Naive thymus-derived CD4-positive, alpha-beta T cell (primary cell): ENCODE results near the gene SRSF11. TPM values are rescaled to one million over a fixed set of nuclear protein-coding genes. Genes with fewer than 3 reads are reported as not detected.

Experiments
- ATAC-seq: fragments of 150-1000 bp; cut with Tn5 transposase; 2 replicates; pipeline ENCODE4 v1.10.0; 2021; ENCODE audit warnings: mild to moderate bottlenecking, moderate library complexity
- CTCF ChIA-PET: fragments of 350-600 bp; sonication (Branson Sonifier 250); formaldehyde crosslinking; loops from one replicate; lab custom pipeline; 2021; ENCODE audit warnings: antibody characterized with exemption; lab: Charles Lee
- POLR2A ChIA-PET: fragments of 350-600 bp; sonication (Branson Sonifier 250); formaldehyde crosslinking; loops from one replicate; lab custom pipeline; 2021; ENCODE audit warnings: antibody characterized with exemption, inconsistent platforms; lab: Charles Lee
- DNase-seq, 9 donors: peaks; one replicate each; pipeline versions ENCODE4 v3.0.0 to v3.0.0-alpha.2; 2020 to 2022; ENCODE audit warnings: mixed read lengths in 1 of 9
- H3K27ac ChIP-seq: one replicate; pipeline ENCODE4 v1.7.0; 2013; ENCODE audit warnings: mild to moderate bottlenecking, low read depth, low read length, moderate library complexity
- H3K27me3 ChIP-seq, 2 donors: one replicate each; pipeline ENCODE4 v1.7.0; 2013; ENCODE audit warnings: low read length in 2 of 2, mild to moderate bottlenecking in 2 of 2, moderate library complexity in 2 of 2; ENCODE audit not compliant: control insufficient read depth in 2 of 2, insufficient read depth in 2 of 2
- H3K36me3 ChIP-seq, 3 experiments: 1 replicate in 2 of 3; 2 replicates in 1 of 3; pipeline ENCODE4 v1.7.0; 2013; ENCODE audit warnings: low read length in 3 of 3, mild to moderate bottlenecking in 3 of 3, moderate library complexity in 1 of 3; ENCODE audit not compliant: insufficient read depth in 3 of 3, control insufficient read depth in 2 of 3
- H3K4me1 ChIP-seq, 2 donors: one replicate each; pipeline ENCODE4 v1.7.0; 2013; ENCODE audit warnings: low read length in 2 of 2, mild to moderate bottlenecking in 2 of 2, moderate library complexity in 1 of 2; ENCODE audit not compliant: control insufficient read depth in 2 of 2, insufficient read depth in 2 of 2
- H3K4me3 ChIP-seq: 2 replicates; pipeline ENCODE4 v1.7.0; 2013; ENCODE audit warnings: mild to moderate bottlenecking, low read length
- H3K9me3 ChIP-seq, 3 experiments: 1 replicate in 2 of 3; 2 replicates in 1 of 3; pipeline ENCODE4 v1.7.0; 2013; ENCODE audit warnings: low read length in 3 of 3; ENCODE audit not compliant: control insufficient read depth in 2 of 3
- H3K27ac Mint-ChIP-seq, 9 donors: one replicate each; pipeline ENCODE4 v1.8.0; 2020 to 2022; ENCODE audit warnings: mixed read lengths in 9 of 9, mild to moderate bottlenecking in 8 of 9, moderate library complexity in 5 of 9, inconsistent platforms in 2 of 9
- H3K27me3 Mint-ChIP-seq, 5 donors: one replicate each; pipeline ENCODE4 v1.8.0; 2021 to 2022; ENCODE audit warnings: mixed read lengths in 5 of 5, mild to moderate bottlenecking in 1 of 5
- H3K36me3 Mint-ChIP-seq, 5 donors: one replicate each; pipeline ENCODE4 v1.8.0; 2020 to 2022; ENCODE audit warnings: mixed read lengths in 5 of 5, mild to moderate bottlenecking in 3 of 5, inconsistent platforms in 1 of 5
- H3K4me1 Mint-ChIP-seq, 7 donors: one replicate each; pipeline ENCODE4 v1.8.0; 2020 to 2022; ENCODE audit warnings: mixed read lengths in 7 of 7, mild to moderate bottlenecking in 3 of 7, inconsistent platforms in 1 of 7
- H3K4me3 Mint-ChIP-seq, 10 donors: one replicate each; pipeline ENCODE4 v1.8.0; 2020 to 2022; ENCODE audit warnings: mild to moderate bottlenecking in 10 of 10, mixed read lengths in 10 of 10, moderate library complexity in 6 of 10, inconsistent platforms in 2 of 10
- H3K9me3 Mint-ChIP-seq, 11 donors: one replicate each; pipeline ENCODE4 v1.8.0; 2020 to 2022; ENCODE audit warnings: mixed read lengths in 11 of 11, mild to moderate bottlenecking in 4 of 11, inconsistent platforms in 1 of 11, moderate library complexity in 1 of 11
- intact Hi-C, 2 donors: fragments of 100-400 bp; cut with micrococcal nuclease; formaldehyde crosslinking; loops; one replicate each; pipeline ENCODE4 v1.15.1; 2023
- polyA plus RNA-seq, 2 donors: library from polyadenylated mRNA; unstranded; fragments of 300-500 nt; fragmentation: Illumina TruSeq; gene quantifications; one replicate each; pipeline ENCODE4 v1.2.3, GENCODE V29; 2021
- total RNA-seq, 6 experiments: library from RNA in 5 of 6; stranded (reverse) in 5 of 6; gene quantifications; 1 replicate in 5 of 6; 2 replicates in 1 of 6; pipeline ENCODE4 v1.2.3 and lab custom pipeline; 2021 to 2026

The SRSF11 gene
- total and polyA plus RNA-seq, 7 experiments from 2014 or later: 86.3 to 413 (median 293) TPM

DNA sequence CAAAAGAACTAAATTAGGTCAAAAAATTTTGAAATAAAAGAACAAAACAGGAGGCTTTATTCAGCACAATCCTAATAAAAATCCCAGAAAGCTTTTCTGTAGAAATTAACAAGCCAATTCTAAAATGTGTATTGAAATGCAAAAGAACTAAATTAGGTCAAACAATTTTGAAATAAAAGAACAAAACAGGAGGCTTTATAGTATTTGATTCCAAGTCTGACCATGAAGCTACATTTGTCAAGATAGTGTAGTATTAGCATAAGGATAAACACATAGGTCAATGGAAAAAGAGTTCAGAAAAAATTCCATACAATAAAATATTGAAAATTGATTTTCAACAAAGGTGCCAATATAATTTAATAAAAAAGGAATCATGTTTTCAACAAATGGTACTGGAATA lies 26.6 kb upstream of the SRSF11 start:
- Mint-ChIP-seq H3K36me3 (peaks cover 0 to 10% (median 6%) of the 10 kb centered on the region in 5 donors), H3K4me3 (no peak overlapping the region), H3K4me1 (peaks cover 2 to 39% (median 24%) of the 10 kb centered on the region in 7 donors), H3K27ac (no peak overlapping the region), H3K9me3 (peaks cover 0 to 5% (median 0%) of the 10 kb centered on the region in 11 donors), H3K27me3 (no peaks in the 10 kb centered on the region)
- ChIA-PET POLR2A (no interaction called here), CTCF (no interaction called here)
- Histone ChIP-seq H3K4me3 (no peak overlapping the region), H3K9me3 (no peaks in the 10 kb centered on the region), H3K36me3 (no peaks in the 10 kb centered on the region), H3K4me1 (no peaks in the 10 kb centered on the region), H3K27ac (no peak overlapping the region), H3K27me3 (no peaks in the 10 kb centered on the region)
- intact Hi-C loops: loop anchor here in 1 of 2 donors (5.0 kb wide), 1 partner anchor 33 kb away; no protein-coding TSS in a partner anchor
- ATAC-seq: no peak
- no peak for DNase-seq

DNA sequence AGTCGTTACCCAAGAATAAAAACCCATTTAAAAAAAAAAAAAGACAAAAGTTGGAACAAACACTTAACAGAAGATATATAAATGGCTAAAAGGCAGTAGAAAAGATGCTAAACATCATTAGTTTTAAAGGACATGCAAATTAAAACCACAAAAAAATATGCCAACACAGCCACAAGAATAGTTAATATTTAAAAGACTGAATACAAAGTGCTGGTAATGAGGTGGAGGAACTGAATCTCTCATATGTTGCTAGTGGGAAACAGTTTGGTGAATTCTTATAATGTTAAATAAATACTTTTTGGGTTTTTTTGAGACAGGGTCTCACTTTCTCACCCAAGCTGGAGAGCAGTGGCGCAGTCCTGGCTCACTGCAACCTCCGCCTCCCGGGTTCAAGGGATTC lies 25.8 kb upstream of the SRSF11 start:
- Mint-ChIP-seq H3K36me3 (peaks cover 0 to 10% (median 6%) of the 10 kb centered on the region in 5 donors), H3K4me1 (peaks cover 2 to 37% (median 25%) of the 10 kb centered on the region in 7 donors), H3K4me3 (no peak overlapping the region), H3K27me3 (no peaks in the 10 kb centered on the region), H3K9me3 (peaks cover 0 to 5% (median 0%) of the 10 kb centered on the region in 11 donors), H3K27ac (no peak overlapping the region)
- Histone ChIP-seq H3K36me3 (no peaks in the 10 kb centered on the region), H3K4me3 (no peak overlapping the region), H3K9me3 (no peaks in the 10 kb centered on the region), H3K4me1 (no peaks in the 10 kb centered on the region), H3K27ac (no peak overlapping the region), H3K27me3 (no peaks in the 10 kb centered on the region)
- ChIA-PET POLR2A (no interaction called here), CTCF (no interaction called here)
- intact Hi-C loops: no loop called here
- no peak for DNase-seq
- ATAC-seq: no peak

DNA sequence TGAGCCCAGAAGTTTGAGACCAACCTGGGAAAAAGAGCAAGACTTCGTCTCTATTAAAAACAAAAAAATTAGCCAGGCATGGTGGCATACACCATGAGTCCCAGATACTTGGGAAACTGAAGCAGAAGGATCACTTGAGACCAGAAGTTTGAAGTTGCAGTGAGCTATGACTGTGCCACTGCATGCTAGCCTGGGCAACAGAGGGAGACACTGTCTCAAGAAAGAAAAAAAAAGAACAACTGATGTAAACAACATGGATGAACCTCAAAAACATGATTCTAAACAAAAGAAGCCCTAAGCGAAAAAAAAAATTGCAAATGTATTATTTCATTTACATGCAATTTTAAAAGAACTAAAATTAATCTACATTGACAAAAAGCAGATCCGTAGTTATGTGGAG lies 24.8 kb upstream of the SRSF11 start:
- peaks cover 6 to 38% (median 26%) of the 10 kb centered on the region in 7 donors for H3K4me1 Mint-ChIP-seq
- H3K36me3 ChIP-seq: no peaks in the 10 kb centered on the region
- ChIA-PET POLR2A (no interaction called here), CTCF (no interaction called here)
- H3K27ac Mint-ChIP-seq: no peak overlapping the region
- H3K9me3 ChIP-seq: no peaks in the 10 kb centered on the region
- no peaks in the 10 kb centered on the region for H3K27me3 Mint-ChIP-seq
- no peaks in the 10 kb centered on the region for H3K4me1 ChIP-seq
- H3K27ac ChIP-seq: no peak overlapping the region
- H3K4me3 Mint-ChIP-seq: no peak overlapping the region
- peaks cover 0 to 16% (median 10%) of the 10 kb centered on the region in 5 donors for H3K36me3 Mint-ChIP-seq
- DNase-seq (no peak), ATAC-seq (no peak)
- H3K9me3 Mint-ChIP-seq: peaks cover 0 to 5% (median 0%) of the 10 kb centered on the region in 11 donors
- no peak overlapping the region for H3K4me3 ChIP-seq
- intact Hi-C loops: no loop called here
- H3K27me3 ChIP-seq: no peaks in the 10 kb centered on the region

DNA sequence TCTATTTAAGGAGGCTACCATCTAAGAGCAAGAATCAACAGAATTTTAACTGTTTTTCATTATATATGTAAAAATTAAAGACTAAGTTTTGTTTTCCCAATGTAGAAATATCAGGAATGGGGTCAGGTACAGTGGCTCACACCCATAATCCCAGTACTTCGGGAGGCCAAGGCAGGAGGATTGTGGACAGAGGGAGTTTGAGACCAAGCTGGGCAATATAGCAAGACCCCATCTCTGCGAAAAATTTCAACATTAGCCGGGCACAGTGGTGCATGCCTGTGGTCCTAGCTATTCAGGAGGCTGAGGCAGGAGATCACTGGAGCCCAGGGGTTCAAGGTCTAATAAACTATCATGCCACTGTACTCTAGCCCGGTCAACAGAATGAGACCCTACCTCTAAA lies 21.1 kb upstream of the SRSF11 start:
- Histone ChIP-seq H3K36me3 (no peaks in the 10 kb centered on the region), H3K9me3 (no peaks in the 10 kb centered on the region), H3K4me1 (peaks cover 0 to 4% of the 10 kb centered on the region in 2 donors), H3K27me3 (no peaks in the 10 kb centered on the region), H3K4me3 (no peak overlapping the region), H3K27ac (no peak overlapping the region)
- H3K4me3 Mint-ChIP-seq: no peak overlapping the region
- no peaks in the 10 kb centered on the region for H3K27me3 Mint-ChIP-seq
- intact Hi-C loops: loop anchor here in 1 of 2 donors (10.0 kb wide), 1 partner anchor 1705 kb away; the partner anchor contains the start of gene DEPDC1
- POLR2A ChIA-PET: interaction anchor here (0.7 to 1.4 kb wide), 3 partner anchors 13 to 314 kb away, joined by 3 to 7 read pairs (median 4); partner anchors contain the start of gene SRSF11
- CTCF ChIA-PET: no interaction called here
- H3K27ac Mint-ChIP-seq: peak overlapping the region in 1 of 9 donors; percentile 66
- peaks cover 0 to 17% (median 4%) of the 10 kb centered on the region in 5 donors for H3K36me3 Mint-ChIP-seq
- no peaks in the 10 kb centered on the region for H3K9me3 Mint-ChIP-seq
- DNase-seq (no peak), ATAC-seq (no peak)
- peaks cover 32 to 60% (median 49%) of the 10 kb centered on the region in 7 donors for H3K4me1 Mint-ChIP-seq

DNA sequence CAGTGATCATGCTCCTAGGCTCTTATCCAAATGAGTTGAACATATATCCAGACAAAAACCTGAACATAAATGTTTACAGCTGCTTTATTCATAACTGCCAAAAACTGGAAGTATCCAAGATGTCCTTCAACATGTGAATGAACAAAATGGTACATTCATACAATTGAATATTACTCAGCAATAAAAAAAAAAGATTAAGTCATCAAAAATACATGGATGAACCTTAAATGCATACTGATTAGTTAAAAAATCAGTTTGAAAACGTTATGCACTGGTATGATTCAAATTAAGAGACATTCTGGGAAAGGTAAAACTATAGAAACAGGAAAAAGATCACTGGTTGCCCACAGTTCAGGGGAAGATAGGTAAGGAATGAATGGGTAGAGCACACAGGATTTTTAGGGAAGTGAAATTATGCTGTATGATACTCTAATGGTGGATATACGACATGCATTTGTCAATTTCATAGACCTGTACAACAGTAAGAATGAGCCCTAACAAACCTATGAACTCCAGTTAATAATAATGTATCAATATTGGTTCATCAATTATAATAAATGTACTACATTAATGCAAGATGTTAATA lies 18.9 kb upstream of the SRSF11 start:
- H3K4me1 ChIP-seq: peaks cover 7 to 16% of the 10 kb centered on the region in 2 donors
- no peaks in the 10 kb centered on the region for H3K27me3 ChIP-seq
- H3K36me3 ChIP-seq: no peaks in the 10 kb centered on the region
- Mint-ChIP-seq H3K4me3 (peak overlapping the region in 2 of 10 donors; percentile 3), H3K36me3 (peaks cover 0 to 17% (median 4%) of the 10 kb centered on the region in 5 donors), H3K9me3 (peaks cover 0 to 5% (median 0%) of the 10 kb centered on the region in 11 donors), H3K27ac (no peak overlapping the region), H3K4me1 (peaks cover 33 to 70% (median 58%) of the 10 kb centered on the region in 7 donors), H3K27me3 (no peaks in the 10 kb centered on the region)
- H3K27ac ChIP-seq: no peak overlapping the region
- no peaks in the 10 kb centered on the region for H3K9me3 ChIP-seq
- ATAC-seq (no peak), DNase-seq (no peak)
- POLR2A ChIA-PET: interaction anchor here (0.7 kb wide), 1 partner anchor 19 kb away, joined by 3 read pairs; no protein-coding TSS in a partner anchor
- CTCF ChIA-PET: no interaction called here
- no peak overlapping the region for H3K4me3 ChIP-seq
- intact Hi-C loops: loop anchor here in 1 of 2 donors (10.0 kb wide), 1 partner anchor 1707 kb away; the partner anchor contains the start of gene DEPDC1

DNA sequence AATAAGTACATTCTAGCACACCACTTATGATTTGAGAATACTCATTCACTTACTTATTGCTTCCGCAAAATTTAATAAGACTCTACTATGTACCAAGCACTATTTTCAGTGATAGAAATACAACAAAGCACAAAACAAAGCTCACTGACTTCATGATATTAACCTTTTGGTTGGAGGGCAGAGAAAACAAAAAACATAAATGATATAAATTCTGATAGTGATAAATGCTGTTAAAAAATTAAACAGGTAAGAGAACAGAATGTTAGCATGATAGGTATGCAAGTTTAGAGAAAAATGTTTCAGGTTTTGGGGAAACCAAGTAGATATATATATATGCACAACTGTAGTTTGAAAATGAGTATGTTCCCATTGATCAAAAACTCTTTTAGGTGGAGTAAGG lies 17.0 kb upstream of the SRSF11 start:
- Mint-ChIP-seq H3K27me3 (no peaks in the 10 kb centered on the region), H3K4me3 (peak overlapping the region; percentile 87 to 99 (median 98)), H3K9me3 (peaks cover 0 to 5% (median 0%) of the 10 kb centered on the region in 11 donors), H3K4me1 (peaks cover 40 to 82% (median 74%) of the 10 kb centered on the region in 7 donors), H3K27ac (peak overlapping the region in 7 of 9 donors; percentile 95 to 100 (median 99)), H3K36me3 (peaks cover 0 to 17% (median 5%) of the 10 kb centered on the region in 5 donors)
- H3K4me3 ChIP-seq: no peak overlapping the region
- no peaks in the 10 kb centered on the region for H3K27me3 ChIP-seq
- no peak for ATAC-seq
- no peak for DNase-seq
- intact Hi-C loops: loop anchor here in 1 of 2 donors (10.0 kb wide), 1 partner anchor 1709 kb away; the partner anchor contains the start of gene DEPDC1
- POLR2A ChIA-PET: interaction anchor here (1.2 to 9.1 kb wide), 4 partner anchors 16 to 877 kb away, joined by 3 to 108 read pairs (median 20); partner anchors contain the start of genes ANKRD13C, SRSF11 and ZRANB2
- H3K36me3 ChIP-seq: no peaks in the 10 kb centered on the region
- no peak overlapping the region for H3K27ac ChIP-seq
- H3K9me3 ChIP-seq: no peaks in the 10 kb centered on the region
- CTCF ChIA-PET: no interaction called here
- H3K4me1 ChIP-seq: peaks cover 16 to 21% of the 10 kb centered on the region in 2 donors
